HepG2 (cell line): Measurements from ENCODE around the gene AXIN1. TPM values are rescaled to one million over a fixed set of nuclear protein-coding genes. Genes with fewer than 3 reads are reported as not detected.

Source experiments
- ARID4A ChIP-seq: sonication (generic); formaldehyde crosslinking; IDR thresholded peaks from 2 replicates; pipeline ENCODE4 v1.5.0; 2020; ENCODE audit warnings: mild to moderate bottlenecking, missing genetic modification reagents, borderline replicate concordance
- ELF3 ChIP-seq: IDR thresholded peaks from 2 replicates; pipeline ENCODE4 v1.6.1; 2016; ENCODE audit warnings: missing genetic modification reagents, missing compliant biosample characterization
- HNRNPL ChIP-seq: fragments of 200-400 bp; formaldehyde crosslinking; IDR thresholded peaks from 2 replicates; pipeline ENCODE4 v1.6.1; 2017; ENCODE audit warnings: mild to moderate bottlenecking, low read depth, low read length
- IRF2 ChIP-seq: IDR thresholded peaks from 2 replicates; pipeline ENCODE4 v1.6.1; 2018; ENCODE audit warnings: missing genetic modification reagents, missing compliant biosample characterization
- IRF9 ChIP-seq: sonication (generic); formaldehyde crosslinking; IDR thresholded peaks from 2 replicates; pipeline ENCODE4 v1.8.0; 2022; ENCODE audit warnings: missing genetic modification reagents, mild to moderate bottlenecking, borderline replicate concordance
- KLF16 ChIP-seq, 2 experiments: sonication (generic) in 1 of 2; formaldehyde crosslinking in 1 of 2; IDR thresholded peaks; 2 replicates each; pipeline versions ENCODE4 v1.6.1 to v1.8.0; 2016 to 2023; ENCODE audit warnings: missing genetic modification reagents in 2 of 2, missing compliant biosample characterization in 1 of 2
- MBNL3 ChIP-seq: fragments of 250-450 bp; sonication (Bioruptor Pico); conservative IDR thresholded peaks from 2 replicates; pipeline ENCODE4 v1.8.0; 2022; ENCODE audit warnings: mild to moderate bottlenecking, inconsistent platforms
- NR2F2 ChIP-seq: IDR thresholded peaks from 2 replicates; pipeline ENCODE4 v1.6.1; 2012; ENCODE audit warnings: low read depth, inconsistent platforms, borderline replicate concordance
- PTBP1 ChIP-seq: fragments of 200-400 bp; formaldehyde crosslinking; IDR thresholded peaks from 2 replicates; pipeline ENCODE4 v1.6.1; 2018; ENCODE audit warnings: low read length, low read depth; ENCODE audit not compliant: poor library complexity, severe bottlenecking
- SAP130 ChIP-seq: IDR thresholded peaks from 2 replicates; pipeline ENCODE4 v1.6.1; 2016; ENCODE audit warnings: low read depth
- SMC3 ChIP-seq: IDR thresholded peaks from 2 replicates; pipeline ENCODE4 v1.6.1; 2011; ENCODE audit warnings: low read length, improper control_type of control experiment
- THAP9 ChIP-seq: sonication (generic); formaldehyde crosslinking; IDR thresholded peaks from 2 replicates; pipeline ENCODE4; 2020; ENCODE audit warnings: missing genetic modification reagents, mild to moderate bottlenecking, borderline replicate concordance
- ZBTB33 ChIP-seq: sonication (generic); formaldehyde crosslinking; IDR thresholded peaks from 2 replicates; pipeline ENCODE4 v1.4.0; 2020; ENCODE audit warnings: missing genetic modification reagents
- ZMYM2 ChIP-seq: sonication (generic); formaldehyde crosslinking; IDR thresholded peaks from 2 replicates; pipeline ENCODE4 v1.8.0; 2022; ENCODE audit warnings: mild to moderate bottlenecking, missing genetic modification reagents
- ZNF280D ChIP-seq: sonication (generic); formaldehyde crosslinking; IDR thresholded peaks from 2 replicates; pipeline ENCODE4 v1.5.1; 2020; ENCODE audit warnings: mild to moderate bottlenecking, missing genetic modification reagents
- ZNF709 ChIP-seq: sonication (generic); formaldehyde crosslinking; IDR thresholded peaks from 2 replicates; pipeline ENCODE4 v1.5.0; 2020; ENCODE audit warnings: mild to moderate bottlenecking, missing genetic modification reagents
- polyA plus RNA-seq, 8 experiments: library from polyadenylated mRNA; depleted of rRNA in 3 of 8; stranded (reverse) in 7 of 8; unstranded in 1 of 8; fragments of >200 nt; fragmentation: Illumina TruSeq in 4 of 8; extraction: Trizol in 4 of 8; gene quantifications; 2 replicates each; pipeline versions ENCODE4 v1.2.1 to v1.2.3, GENCODE V29; 2011 to 2016; ENCODE audit warnings: low read depth in 4 of 8, missing spikeins in 1 of 8, mixed read lengths in 1 of 8; ENCODE audit not compliant: insufficient read depth in 1 of 8
- total RNA-seq, 5 experiments: library from RNA; depleted of rRNA; stranded (reverse); fragments of >200 nt; fragmentation: Illumina TruSeq; extraction: Trizol; gene quantifications; 2 replicates each; pipeline ENCODE4 v1.2.3, GENCODE V29; 2016; ENCODE audit warnings: low read depth in 1 of 5

AXIN1 gene
- total and polyA plus RNA-seq, 2 of the 13 experiments (the other 11 are each of a cell fraction or from before 2014, with no cell fraction given), result 24.0 to 26.0 TPM

GRCh38 chr16:391885-392335 lies 39.4 kb upstream of the AXIN1 start (continued):
- TF ChIP-seq THAP9 (CRISPR knock-in tag), result no peak
- TF ChIP-seq NR2F2, result no peak
- TF ChIP-seq ELF3 (CRISPR knock-in tag), result 0 out of 2 replicates have a peak, but pooled peaks have one; percentile 17
- TF ChIP-seq ZNF709, result no peak
- TF ChIP-seq IRF9 (CRISPR knock-in tag), result peak; percentile 23; the same call in 1 of the 2 replicates
- TF ChIP-seq HNRNPL, result 0 out of 2 replicates have a peak, but pooled peaks have one; percentile 32
- TF ChIP-seq ZBTB33, result peak; percentile 46; the same call in 1 of the 2 replicates
- TF ChIP-seq MBNL3 (CRISPR knock-in tag), result no peak
- peak; percentile 91 for TF ChIP-seq ZMYM2 (CRISPR knock-in tag)
- peak; percentile 82 for TF ChIP-seq ZNF280D (CRISPR knock-in tag)
- TF ChIP-seq KLF16 (CRISPR knock-in tag; IDR thresholded peaks at IDR 0.05), result 0 out of 4 replicates have a peak, but pooled peaks of 1 of the 2 experiments have one; percentile 23
- peak; percentile 75 for TF ChIP-seq SMC3
- peak; percentile 54 for TF ChIP-seq PTBP1
- 0 out of 2 replicates have a peak, but pooled peaks have one; percentile 29 for TF ChIP-seq IRF2 (CRISPR knock-in tag)
- TF ChIP-seq SAP130 (CRISPR knock-in tag), result 0 out of 2 replicates have a peak, but pooled peaks have one; percentile 24
- TF ChIP-seq ARID4A (CRISPR knock-in tag), result no peak
